ENCODE data around the gene PIK3CD. TPM values are rescaled to one million over a fixed set of nuclear protein-coding genes. Genes with fewer than 3 reads are reported as not detected.
"Not testable (repeated sequence)": the region's sequence is repeated elsewhere in the genome, so short reads cannot be mapped to it uniquely, and the experiment has no call there.

PIK3CD gene
- total RNA-seq, 2 experiments from 2014 or later: 129 to 138 TPM

DNA sequence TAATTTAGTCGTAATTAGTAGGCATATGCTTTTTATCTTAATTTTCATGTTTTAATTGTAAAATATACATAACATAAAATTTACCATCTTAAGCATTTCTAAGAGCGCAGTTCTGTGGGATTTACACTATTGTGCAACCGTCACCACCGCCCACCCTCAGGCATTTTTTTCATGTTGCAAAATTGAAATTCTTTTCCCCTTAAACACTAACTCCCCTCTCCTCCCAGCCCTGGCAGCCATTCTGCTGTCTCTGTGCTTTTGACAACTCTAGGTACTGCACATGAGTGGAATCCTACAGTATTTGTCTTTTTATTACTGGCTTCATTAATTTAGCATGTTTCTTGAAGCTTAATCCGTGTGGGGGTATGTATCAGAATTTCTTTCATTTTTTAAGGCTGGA, 7.8 kb downstream of the PIK3CD start:
- Mint-ChIP-seq H3K4me1 (ENCODE audit: low read depth) (peaks cover 67% of the 10 kb centered on the region), H3K9me3 (no peaks in the 10 kb centered on the region), H3K27me3 (no peaks in the 10 kb centered on the region), H3K27ac (peak overlapping the region; percentile 67), H3K4me3 (no peak overlapping the region), H3K36me3 (peaks cover 32% of the 10 kb centered on the region)
- CTCF ChIA-PET: no interaction called here
- DNase-seq: no peak
- POLR2A ChIA-PET: interaction anchor here (1.0 kb wide), 1 partner anchor 28 kb away, joined by 4 read pairs; no protein-coding TSS in a partner anchor
- intact Hi-C loops (cut with micrococcal nuclease): no loop called here

DNA sequence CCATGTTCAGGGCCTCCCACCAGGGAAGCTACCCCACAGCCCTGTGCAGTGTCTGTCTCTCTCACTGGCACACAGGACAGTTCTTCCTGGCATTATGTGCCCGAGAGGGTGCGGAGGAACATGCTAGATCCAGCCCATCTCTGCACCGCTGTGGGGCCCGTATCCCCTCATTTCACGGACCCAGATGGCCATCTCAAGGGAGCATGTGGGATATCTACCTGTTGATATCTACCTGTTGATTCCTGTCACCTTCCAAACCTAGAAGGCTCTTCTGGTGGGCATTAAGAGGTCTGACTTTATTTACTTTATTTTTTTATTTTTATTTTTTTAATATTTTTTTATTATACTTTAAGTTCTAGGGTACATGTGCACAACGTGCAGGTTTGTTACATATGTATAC, 11.7 kb downstream of the PIK3CD start:
- POLR2A ChIA-PET: no interaction called here
- H3K36me3 Mint-ChIP-seq: peaks cover 36% of the 10 kb centered on the region
- H3K4me3 Mint-ChIP-seq: no peak overlapping the region
- H3K9me3 Mint-ChIP-seq: no peaks in the 10 kb centered on the region
- no peak overlapping the region for H3K27ac Mint-ChIP-seq
- H3K27me3 Mint-ChIP-seq: no peaks in the 10 kb centered on the region
- intact Hi-C loops (cut with micrococcal nuclease): no loop called here
- CTCF ChIA-PET: no interaction called here
- no peak for DNase-seq
- H3K4me1 Mint-ChIP-seq (ENCODE audit: low read depth): peaks cover 47% of the 10 kb centered on the region

GRCh38 chr1:9665193-9665592, 13.7 kb downstream of the PIK3CD start:
- H3K4me3 Mint-ChIP-seq: no peak overlapping the region
- H3K27me3 Mint-ChIP-seq: no peaks in the 10 kb centered on the region
- peak overlapping the region; percentile 8 for H3K27ac Mint-ChIP-seq
- DNase-seq: no peak
- no peaks in the 10 kb centered on the region for H3K9me3 Mint-ChIP-seq
- ChIA-PET POLR2A (interaction anchor here (1.1 to 5.2 kb wide), 3 partner anchors 12 to 37 kb away, joined by 3 to 47 read pairs (median 3); partner anchors contain the start of gene PIK3CD), CTCF (interaction anchor here (2.0 kb wide), 1 partner anchor 10 kb away, joined by 7 read pairs; no protein-coding TSS in a partner anchor)
- peaks cover 43% of the 10 kb centered on the region for H3K36me3 Mint-ChIP-seq
- H3K4me1 Mint-ChIP-seq (ENCODE audit: low read depth): peaks cover 48% of the 10 kb centered on the region
- intact Hi-C loops (cut with micrococcal nuclease): no loop called here

DNA sequence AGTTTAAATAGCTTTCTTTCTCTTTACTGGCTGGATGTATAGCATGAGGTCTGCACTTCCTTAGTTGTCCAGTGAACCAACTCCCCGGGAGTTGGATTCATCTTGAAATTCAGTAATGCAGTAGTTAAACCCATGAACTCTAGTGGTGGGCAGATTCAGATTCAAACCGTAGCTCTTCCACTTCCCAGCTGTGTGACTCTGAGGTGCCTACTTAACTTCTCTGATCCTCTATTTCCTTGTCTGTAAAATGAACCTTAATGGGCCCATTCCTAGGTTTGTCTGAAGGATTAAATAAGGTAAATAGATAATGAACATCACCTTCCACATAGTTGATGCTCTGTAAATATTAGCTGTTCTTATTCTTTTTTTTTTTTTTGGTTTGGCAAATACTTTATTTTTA, 16.5 kb downstream of the PIK3CD start:
- CTCF ChIA-PET: interaction anchor here (1.0 to 2.8 kb wide), 4 partner anchors 10 to 53 kb away, joined by 3 to 10 read pairs (median 5); no protein-coding TSS in a partner anchor
- peak overlapping the region; percentile 60 for H3K27ac Mint-ChIP-seq
- DNase-seq: no peak
- intact Hi-C loops (cut with micrococcal nuclease): no loop called here
- H3K9me3 Mint-ChIP-seq: no peaks in the 10 kb centered on the region
- H3K36me3 Mint-ChIP-seq: peaks cover 44% of the 10 kb centered on the region
- H3K4me1 Mint-ChIP-seq (ENCODE audit: low read depth): peaks cover 56% of the 10 kb centered on the region
- H3K4me3 Mint-ChIP-seq: no peak overlapping the region
- H3K27me3 Mint-ChIP-seq: no peaks in the 10 kb centered on the region
- POLR2A ChIA-PET: interaction anchor here (0.8 to 5.2 kb wide), 5 partner anchors 10 to 40 kb away, joined by 3 to 47 read pairs (median 3); partner anchors contain the start of gene PIK3CD

- Mint-ChIP-seq H3K27ac (peak overlapping the region; percentile 92), H3K4me3 (peak overlapping the region; percentile 47), H3K4me1 (ENCODE audit: low read depth) (peaks cover 58% of the 10 kb centered on the region), H3K27me3 (no peaks in the 10 kb centered on the region), H3K36me3 (peaks cover 44% of the 10 kb centered on the region), H3K9me3 (no peaks in the 10 kb centered on the region)
- ChIA-PET CTCF (interaction anchor here (1.1 to 1.8 kb wide), 3 partner anchors 17 to 42 kb away, joined by 3 to 6 read pairs (median 5); no protein-coding TSS in a partner anchor), POLR2A (interaction anchor here (0.6 to 1.1 kb wide), 4 partner anchors 13 to 43 kb away, joined by 3 read pairs; no protein-coding TSS in a partner anchor)
- peak; percentile 28 for DNase-seq
- intact Hi-C loops (cut with micrococcal nuclease): loop anchor here (1.0 to 5.0 kb wide), 4 partner anchors 15 to 47 kb away; no protein-coding TSS in a partner anchor
Observed at GRCh38 chr1:9670085-9670484, 18.6 kb downstream of the PIK3CD start.

DNA sequence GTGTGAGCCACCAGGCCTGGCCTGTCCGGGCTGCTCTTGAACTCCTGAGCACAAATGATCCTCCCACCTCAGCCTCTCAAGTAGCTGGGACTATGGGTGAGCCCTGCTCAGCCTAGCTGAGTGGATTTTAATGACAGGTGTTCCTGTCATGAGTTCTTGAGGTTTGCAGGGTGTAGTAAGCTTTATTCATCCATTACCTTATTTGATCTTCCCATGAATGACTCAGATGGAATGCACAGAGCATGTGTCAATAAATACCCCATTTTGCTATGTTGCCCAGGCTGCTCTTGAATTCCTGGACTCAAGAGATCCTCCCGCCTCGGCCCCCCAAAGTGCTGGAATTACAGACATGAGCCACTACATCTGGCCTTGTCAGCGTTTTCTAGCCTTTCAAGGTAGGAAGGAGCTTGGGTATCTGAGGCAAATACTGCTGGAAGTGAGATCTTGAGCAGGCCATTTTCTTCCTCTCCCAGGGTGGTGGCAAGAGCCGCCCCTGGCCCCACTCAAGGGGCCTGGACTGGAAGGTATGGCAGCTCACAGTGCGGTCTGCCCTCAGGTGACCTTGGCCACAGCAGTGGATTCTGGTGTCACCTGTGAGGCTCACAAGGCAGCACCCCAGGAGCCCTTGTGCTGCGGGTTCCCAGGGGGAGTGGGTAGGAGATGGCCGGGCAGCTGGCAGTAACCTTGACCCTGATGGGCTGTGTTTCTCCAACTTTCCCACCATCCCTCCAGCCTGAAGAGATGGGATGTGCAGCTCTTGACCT, 20.0 kb downstream of the PIK3CD start:
- intact Hi-C loops (cut with micrococcal nuclease): loop anchor here (2.0 to 5.0 kb wide), 2 partner anchors 15 to 46 kb away; no protein-coding TSS in a partner anchor
- CTCF ChIA-PET: interaction anchor here (0.9 to 3.1 kb wide), 6 partner anchors 15 to 113 kb away, joined by 3 to 12 read pairs (median 6); no protein-coding TSS in a partner anchor

GRCh38 chr1:9672444-9672843, 20.9 kb downstream of the PIK3CD start:
- intact Hi-C loops (cut with micrococcal nuclease): loop anchor here (5.0 kb wide), 1 partner anchor 45 kb away; no protein-coding TSS in a partner anchor
- DNase-seq: no peak
- Mint-ChIP-seq H3K27me3 (no peaks in the 10 kb centered on the region), H3K4me1 (ENCODE audit: low read depth) (peaks cover 63% of the 10 kb centered on the region), H3K4me3 (no peak overlapping the region), H3K36me3 (peaks cover 50% of the 10 kb centered on the region), H3K9me3 (no peaks in the 10 kb centered on the region), H3K27ac (peak overlapping the region; percentile 48)
- ChIA-PET CTCF (interaction anchor here (1.1 to 3.1 kb wide), 4 partner anchors 18 to 112 kb away, joined by 3 to 12 read pairs (median 6); no protein-coding TSS in a partner anchor), POLR2A (interaction anchor here (1.6 kb wide), 1 partner anchor 18 kb away, joined by 11 read pairs; no protein-coding TSS in a partner anchor)

More for the DNA sequence above, 20.0 kb downstream of the PIK3CD start:
- Mint-ChIP-seq H3K4me3 (peak overlapping the region; percentile 28), H3K27ac (peak overlapping the region; percentile 92), H3K36me3 (peaks cover 44% of the 10 kb centered on the region), H3K4me1 (ENCODE audit: low read depth) (peaks cover 58% of the 10 kb centered on the region), H3K9me3 (no peaks in the 10 kb centered on the region), H3K27me3 (no peaks in the 10 kb centered on the region)
- POLR2A ChIA-PET: interaction anchor here (1.0 to 1.6 kb wide), 3 partner anchors 17 to 45 kb away, joined by 3 to 11 read pairs (median 4); no protein-coding TSS in a partner anchor
- DNase-seq: peak; percentile 56

DNA sequence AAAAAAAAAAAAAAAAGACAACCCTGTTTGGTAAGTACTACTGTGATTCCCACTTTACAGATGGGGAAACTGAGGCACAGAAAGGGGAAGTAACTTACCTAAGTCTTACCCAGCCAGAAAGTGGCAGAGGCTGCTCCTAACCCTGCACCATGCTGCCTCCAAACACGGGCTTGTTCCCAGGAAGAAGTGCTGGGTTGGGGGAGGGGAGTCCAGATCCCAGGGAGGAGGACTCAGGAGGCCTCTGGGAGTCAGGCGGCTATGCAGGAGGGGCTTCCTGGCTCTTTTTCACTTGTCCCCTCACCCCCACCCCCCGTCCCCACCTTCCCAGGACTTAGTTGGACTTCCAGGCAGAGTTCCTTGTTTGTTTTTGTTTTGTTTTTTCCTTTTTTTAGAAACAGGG, 23.9 kb downstream of the PIK3CD start:
- intact Hi-C loops (cut with micrococcal nuclease): no loop called here
- no peak for DNase-seq
- peaks cover 37% of the 10 kb centered on the region for H3K36me3 Mint-ChIP-seq
- ChIA-PET POLR2A (no interaction called here), CTCF (no interaction called here)
- H3K27ac Mint-ChIP-seq: no peak overlapping the region
- H3K4me1 Mint-ChIP-seq (ENCODE audit: low read depth): peaks cover 54% of the 10 kb centered on the region
- no peaks in the 10 kb centered on the region for H3K9me3 Mint-ChIP-seq
- no peaks in the 10 kb centered on the region for H3K27me3 Mint-ChIP-seq
- H3K4me3 Mint-ChIP-seq: no peak overlapping the region

GRCh38 chr1:9676128-9676527, 24.6 kb downstream of the PIK3CD start:
- DNase-seq; H3K27me3 Mint-ChIP-seq; H3K9me3 Mint-ChIP-seq; POLR2A ChIA-PET; H3K4me3 Mint-ChIP-seq; intact Hi-C loops (cut with micrococcal nuclease): not testable (repeated sequence)
- Mint-ChIP-seq H3K27ac (peak overlapping the region; percentile 35), H3K36me3 (peaks cover 35% of the 10 kb centered on the region), H3K4me1 (ENCODE audit: low read depth) (peaks cover 54% of the 10 kb centered on the region)
- CTCF ChIA-PET: interaction anchor here (1.9 kb wide), 1 partner anchor 49 kb away, joined by 6 read pairs; no protein-coding TSS in a partner anchor

- intact Hi-C loops (cut with micrococcal nuclease): no loop called here
- POLR2A ChIA-PET: no interaction called here
- H3K9me3 Mint-ChIP-seq: no peaks in the 10 kb centered on the region
- H3K4me3 Mint-ChIP-seq: no peak overlapping the region
- no peaks in the 10 kb centered on the region for H3K27me3 Mint-ChIP-seq
- DNase-seq: no peak
- H3K4me1 Mint-ChIP-seq (ENCODE audit: low read depth): peaks cover 52% of the 10 kb centered on the region
- H3K36me3 Mint-ChIP-seq: peaks cover 29% of the 10 kb centered on the region
- CTCF ChIA-PET: interaction anchor here (1.9 kb wide), 1 partner anchor 50 kb away, joined by 6 read pairs; no protein-coding TSS in a partner anchor
- H3K27ac Mint-ChIP-seq: peak overlapping the region; percentile 35
Observed at GRCh38 chr1:9676815-9677393, 25.4 kb downstream of the PIK3CD start.

- Mint-ChIP-seq H3K4me1 (ENCODE audit: low read depth) (peaks cover 51% of the 10 kb centered on the region), H3K9me3 (no peaks in the 10 kb centered on the region), H3K36me3 (peaks cover 17% of the 10 kb centered on the region), H3K27ac (no peak overlapping the region), H3K4me3 (no peak overlapping the region), H3K27me3 (no peaks in the 10 kb centered on the region)
- DNase-seq: no peak
- intact Hi-C loops (cut with micrococcal nuclease): no loop called here
- ChIA-PET POLR2A (no interaction called here), CTCF (no interaction called here)
Observed at GRCh38 chr1:9680091-9680490, 28.6 kb downstream of the PIK3CD start.

GRCh38 chr1:9680828-9681227, 29.3 kb downstream of the PIK3CD start:
- no peak for DNase-seq
- CTCF ChIA-PET: no interaction called here
- Mint-ChIP-seq H3K9me3 (no peaks in the 10 kb centered on the region), H3K36me3 (peaks cover 17% of the 10 kb centered on the region), H3K4me3 (no peak overlapping the region), H3K27ac (peak overlapping the region; percentile 71), H3K27me3 (no peaks in the 10 kb centered on the region), H3K4me1 (ENCODE audit: low read depth) (peaks cover 54% of the 10 kb centered on the region)
- intact Hi-C loops (cut with micrococcal nuclease): no loop called here
- POLR2A ChIA-PET: no interaction called here

All from activated CD4-positive, alpha-beta memory T cell treated with anti-CD3 and anti-CD28 coated beads for 36 hours (primary cell).